ENCODE measurements around the gene ROBO1. TPM values are rescaled to one million over a fixed set of nuclear protein-coding genes. Genes with fewer than 3 reads are reported as not detected.

The ROBO1 gene
- total and polyA plus RNA-seq, 2 donors (not counting 1 experiment from before 2014, with no cell fraction given): 0.27 to 3.2 TPM

GRCh38 chr3:79001255-79001654 lies 766.5 kb downstream of the ROBO1 start:
- Mint-ChIP-seq H3K4me3 (no peak overlapping the region), H3K4me1 (no peaks in the 10 kb centered on the region), H3K9me3 (ENCODE audit: insufficient read depth) (no peaks in the 10 kb centered on the region), H3K27me3 (no peaks in the 10 kb centered on the region), H3K27ac (no peak overlapping the region)
- Histone ChIP-seq H3K4me3 (ENCODE audit: control extremely low read depth in 1 of 5, extremely low read depth in 1 of 5, insufficient read depth in 1 of 5, low read depth in 2 of 5, low read length in 4 of 5) (no peak overlapping the region), H4K20me1 (ENCODE audit: control insufficient read depth, insufficient read depth, low read length, poor library complexity, severe bottlenecking) (no peaks in the 10 kb centered on the region), H3K27ac (ENCODE audit: low read length in 2 of 2) (no peak overlapping the region), H3K36me3 (replicated peaks in 1 of 2; ENCODE audit: control extremely low read depth in 1 of 2, control insufficient read depth in 1 of 2, extremely low read depth in 1 of 2, insufficient read depth in 2 of 2, low read length in 1 of 2) (no peaks in the 10 kb centered on the region), H2AFZ (ENCODE audit: insufficient read depth, low read depth, low read length, poor library complexity, severe bottlenecking) (no peak overlapping the region), H3K4me2 (replicated peaks; ENCODE audit: low read depth, low read length, poor library complexity, severe bottlenecking) (no peak overlapping the region), H3K27me3 (replicated peaks in 1 of 4; ENCODE audit: control extremely low read depth in 1 of 4, control insufficient read depth in 3 of 4, insufficient read depth in 4 of 4, low read length in 3 of 4) (no peaks in the 10 kb centered on the region), H3K4me1 (ENCODE audit: control insufficient read depth in 2 of 2, insufficient read depth in 2 of 2, low read length in 2 of 2) (no peaks in the 10 kb centered on the region), H3K9ac (ENCODE audit: low read length) (no peak overlapping the region), H3K9me3 (ENCODE audit: control extremely low read depth in 1 of 3, control insufficient read depth in 2 of 3, insufficient read depth in 1 of 3, low read length in 2 of 3) (peaks cover 0 to 5% (median 0%) of the 10 kb centered on the region in 3 donors), H3K79me2 (ENCODE audit: control insufficient read depth, insufficient read depth, low read length) (no peaks in the 10 kb centered on the region)
- intact Hi-C loops (cut with micrococcal nuclease): no loop called here
- WGBS (ENCODE audit: insufficient coverage): no CpG with 5 or more reads among the region's 3 CpGs
- CTCF ChIA-PET: no interaction called here
- TF ChIP-seq EZH2 (IDR thresholded peaks at IDR 0.05; ENCODE audit: borderline replicate concordance, insufficient read depth, low read depth, low read length, poor library complexity, severe bottlenecking): no peak
- no peak for TF ChIP-seq CTCF (IDR thresholded peaks at IDR 0.05)
- no peak for DNase-seq
- POLR2A ChIA-PET: no interaction called here
- ATAC-seq (ENCODE audit: low read depth): no peak

GRCh38 chr3:78999139-78999538 lies 768.7 kb downstream of the ROBO1 start:
- no peaks in the 10 kb centered on the region for H3K79me2 ChIP-seq (ENCODE audit: control insufficient read depth, insufficient read depth, low read length)
- ATAC-seq (ENCODE audit: low read depth): no peak
- peaks cover 0 to 5% (median 0%) of the 10 kb centered on the region in 3 donors for H3K9me3 ChIP-seq (ENCODE audit: control extremely low read depth in 1 of 3, control insufficient read depth in 2 of 3, insufficient read depth in 1 of 3, low read length in 2 of 3)

More at GRCh38 chr3:78999139-78999538, 768.7 kb downstream of the ROBO1 start:
- Histone ChIP-seq H3K27me3 (replicated peaks in 1 of 4; ENCODE audit: control extremely low read depth in 1 of 4, control insufficient read depth in 3 of 4, insufficient read depth in 4 of 4, low read length in 3 of 4) (no peaks in the 10 kb centered on the region), H2AFZ (ENCODE audit: insufficient read depth, low read depth, low read length, poor library complexity, severe bottlenecking) (no peak overlapping the region), H3K9ac (ENCODE audit: low read length) (no peak overlapping the region), H3K4me3 (ENCODE audit: control extremely low read depth in 1 of 5, extremely low read depth in 1 of 5, insufficient read depth in 1 of 5, low read depth in 2 of 5, low read length in 4 of 5) (no peak overlapping the region), H3K36me3 (replicated peaks in 1 of 2; ENCODE audit: control extremely low read depth in 1 of 2, control insufficient read depth in 1 of 2, extremely low read depth in 1 of 2, insufficient read depth in 2 of 2, low read length in 1 of 2) (no peaks in the 10 kb centered on the region), H3K4me1 (ENCODE audit: control insufficient read depth in 2 of 2, insufficient read depth in 2 of 2, low read length in 2 of 2) (no peaks in the 10 kb centered on the region), H3K27ac (ENCODE audit: low read length in 2 of 2) (no peak overlapping the region), H4K20me1 (ENCODE audit: control insufficient read depth, insufficient read depth, low read length, poor library complexity, severe bottlenecking) (no peaks in the 10 kb centered on the region), H3K4me2 (replicated peaks; ENCODE audit: low read depth, low read length, poor library complexity, severe bottlenecking) (no peak overlapping the region)
- H3K27me3 Mint-ChIP-seq: no peaks in the 10 kb centered on the region
- no peaks in the 10 kb centered on the region for H3K4me1 Mint-ChIP-seq
- H3K27ac Mint-ChIP-seq: no peak overlapping the region
- intact Hi-C loops (cut with micrococcal nuclease): no loop called here
- no CpG with 5 or more reads among the region's 2 CpGs for WGBS (ENCODE audit: insufficient coverage)
- no peaks in the 10 kb centered on the region for H3K9me3 Mint-ChIP-seq (ENCODE audit: insufficient read depth)
- POLR2A ChIA-PET: no interaction called here
- TF ChIP-seq EZH2 (IDR thresholded peaks at IDR 0.05; ENCODE audit: borderline replicate concordance, insufficient read depth, low read depth, low read length, poor library complexity, severe bottlenecking) (no peak), CTCF (IDR thresholded peaks at IDR 0.05) (no peak)
- CTCF ChIA-PET: no interaction called here
- H3K4me3 Mint-ChIP-seq: no peak overlapping the region
- no peak for DNase-seq

Data from B cell (primary cell).